HepG2 (cell line): Measurements from ENCODE around the gene TAB2. TPM values are rescaled to one million over a fixed set of nuclear protein-coding genes. Genes with fewer than 3 reads are reported as not detected.
A peak's percentile ranks its signal among the peaks of the same experiment; 100 is the strongest.

Experiments used
- ATAC-seq: fragments of 200-7000 bp; cut with Tn5 transposase; 3 replicates; pipeline ENCODE4 v1.9.1; 2020; ENCODE audit warnings: mild to moderate bottlenecking, moderate library complexity
- BruUV-seq: library from RNA; stranded (reverse); fragments of 400-500 nt; replicated peaks from 2 replicates; lab custom pipeline; 2021; lab: Mats Ljungman, UMichigan
- CTCF ChIA-PET: fragments of 300-600 bp; formaldehyde crosslinking; extraction: SDS; loops from one replicate; lab custom pipeline; 2021; ENCODE audit warnings: low total read pairs, inconsistent platforms, low intra/inter-chr PET ratio; lab: Yijun Ruan, JAX
- POLR2A ChIA-PET: fragments of 350-600 bp; sonication (Branson Sonifier 250); formaldehyde crosslinking; loops from one replicate; lab custom pipeline; 2020; ENCODE audit warnings: antibody characterized with exemption, inconsistent platforms; lab: Yijun Ruan, JAX
- DNase-seq: peaks from one replicate; pipeline ENCODE4 v3.0.0-alpha.2; 2015; ENCODE audit warnings: low spot score
- FAIRE-seq: peaks from 3 replicates; lab custom pipeline; 2011; peaks lifted over from hg19 to GRCh38; lab: Jason Lieb, UNC
- H2AFZ ChIP-seq: one replicate; pipeline ENCODE4 v1.6.1; 2011; ENCODE audit warnings: low read length, inconsistent platforms
- H3K27ac ChIP-seq: fragments of 300-600 bp; 3 replicates; pipeline ENCODE4 v1.8.0; 2011; ENCODE audit warnings: mixed run types, mild to moderate bottlenecking, mixed read lengths, low read length, inconsistent platforms; ENCODE audit not compliant: insufficient read depth; ENCODE audit errors: extremely low read length
- H3K27me3 ChIP-seq, 2 experiments: fragments of 200-600 bp in 1 of 2; 2 replicates in 1 of 2; 3 replicates in 1 of 2; pipeline versions ENCODE4 v1.6.0 to v1.8.0; 2011; ENCODE audit warnings: low read length in 2 of 2, mild to moderate bottlenecking in 2 of 2, moderate library complexity in 2 of 2, inconsistent platforms in 1 of 2; ENCODE audit not compliant: insufficient read depth in 2 of 2, control insufficient read depth in 1 of 2
- H3K36me3 ChIP-seq, 2 experiments: fragments of 200-600 bp in 1 of 2; replicated peaks in 1 of 2; 2 replicates in 1 of 2; 3 replicates in 1 of 2; pipeline versions ENCODE4 v1.5.1 to v1.8.0; 2011; ENCODE audit warnings: low read length in 2 of 2, inconsistent platforms in 1 of 2; ENCODE audit not compliant: insufficient read depth in 2 of 2, control insufficient read depth in 1 of 2
- H3K4me1 ChIP-seq: 2 replicates; pipeline ENCODE4 v1.5.1; 2012; ENCODE audit warnings: low read length, inconsistent platforms; ENCODE audit not compliant: insufficient read depth
- H3K4me2 ChIP-seq: 2 replicates; pipeline ENCODE4 v1.6.0; 2011; ENCODE audit warnings: low read depth, low read length, inconsistent platforms
- H3K4me3 ChIP-seq, 3 experiments: fragments of 200-600 bp in 1 of 3; sonication (generic), shearing (Covaris generic) in 1 of 3; replicated peaks in 1 of 3; 2 replicates each; pipeline ENCODE4 v1.5.1; 2011 to 2016; ENCODE audit warnings: low read length in 3 of 3, inconsistent platforms in 2 of 3, low read depth in 2 of 3, mild to moderate bottlenecking in 2 of 3, control low read depth in 1 of 3, mixed read lengths in 1 of 3; ENCODE audit not compliant: insufficient read depth in 1 of 3
- H3K79me2 ChIP-seq: one replicate; pipeline ENCODE4 v1.6.1; 2011; ENCODE audit warnings: low read length, inconsistent platforms; ENCODE audit not compliant: insufficient read depth
- H3K9ac ChIP-seq: 2 replicates; pipeline ENCODE4 v1.6.0; 2011; ENCODE audit warnings: mild to moderate bottlenecking, low read depth, low read length, inconsistent platforms; ENCODE audit not compliant: insufficient read depth
- H3K9me3 ChIP-seq: 2 replicates; pipeline ENCODE4 v1.5.1; 2012; ENCODE audit warnings: mild to moderate bottlenecking, low read length
- H4K20me1 ChIP-seq: 2 replicates; pipeline ENCODE4 v1.6.0; 2011; ENCODE audit warnings: inconsistent platforms, mild to moderate bottlenecking, low read length, moderate library complexity; ENCODE audit not compliant: insufficient read depth
- DZIP1 ChIP-seq: sonication (generic); formaldehyde crosslinking; IDR thresholded peaks from 2 replicates; pipeline ENCODE4 v1.5.0; 2020; ENCODE audit warnings: mild to moderate bottlenecking, missing genetic modification reagents
- FOSL1 ChIP-seq: sonication (generic); formaldehyde crosslinking; IDR thresholded peaks from 2 replicates; pipeline ENCODE4 v1.9.0; 2021; ENCODE audit warnings: missing genetic modification reagents, borderline replicate concordance
- ISL2 ChIP-seq: sonication (generic); formaldehyde crosslinking; IDR thresholded peaks from 2 replicates; pipeline ENCODE4 v1.5.0; 2020; ENCODE audit warnings: missing genetic modification reagents
- LRRFIP1 ChIP-seq: sonication (generic); formaldehyde crosslinking; conservative IDR thresholded peaks from 2 replicates; pipeline ENCODE4 v1.4.0; 2020; ENCODE audit warnings: missing genetic modification reagents
- RNF2 ChIP-seq: fragments of 450-650 bp; conservative IDR thresholded peaks from 2 replicates; pipeline ENCODE4 v1.6.1; 2016; ENCODE audit warnings: low read depth
- ZNF121 ChIP-seq: sonication (generic); formaldehyde crosslinking; IDR thresholded peaks from 2 replicates; pipeline ENCODE4 v1.5.0; 2020; ENCODE audit warnings: mild to moderate bottlenecking, missing genetic modification reagents
- WGBS: methylation state at CpG from one replicate; pipeline ENCODE4 v1.1.6; 2017; ENCODE audit warnings: low lambda C conversion rate; 5-methylcytosine and 5-hydroxymethylcytosine counted together
- in situ Hi-C: cut with HindIII; loops from 2 replicates; pipeline ENCODE4 v1.10.0; 2017; ENCODE audit warnings: low pct_unique_long_range_greater_than_20kb; ENCODE audit not compliant: extremely low pct_ligation_motif_present
- intact Hi-C: fragments of 100-400 bp; cut with micrococcal nuclease; formaldehyde crosslinking; loops from one replicate; pipeline ENCODE4 v1.10.0; 2022; ENCODE audit not compliant: unreplicated experiment
- polyA plus RNA-seq, 8 experiments: library from polyadenylated mRNA; depleted of rRNA in 3 of 8; stranded (reverse) in 7 of 8; unstranded in 1 of 8; fragments of >200 nt; fragmentation: Illumina TruSeq in 4 of 8; extraction: Trizol in 4 of 8; gene quantifications; 2 replicates each; pipeline versions ENCODE4 v1.2.1 to v1.2.3, GENCODE V29; 2011 to 2016; ENCODE audit warnings: low read depth in 4 of 8, missing spikeins in 1 of 8, mixed read lengths in 1 of 8; ENCODE audit not compliant: insufficient read depth in 1 of 8
- total RNA-seq, 5 experiments: library from RNA; depleted of rRNA; stranded (reverse); fragments of >200 nt; fragmentation: Illumina TruSeq; extraction: Trizol; gene quantifications; 2 replicates each; pipeline ENCODE4 v1.2.3, GENCODE V29; 2016; ENCODE audit warnings: low read depth in 1 of 5

TAB2 gene
- total and polyA plus RNA-seq, 2 of the 13 experiments (the other 11 are each of a cell fraction or from before 2014, with no cell fraction given): 23.7 to 50.2 TPM

GRCh38 chr6:149379977-149380376 lies 62.5 kb downstream of the TAB2 start:
- 97% methylated on average over 3 of the region's 3 CpGs for WGBS
- Histone ChIP-seq H3K27ac (no peak overlapping the region), H3K27me3 (no peaks in the 10 kb centered on the region), H3K4me3 (no peak overlapping the region), H3K4me2 (no peak overlapping the region), H3K9ac (no peak overlapping the region), H3K36me3 (peaks cover 21 to 42% of the 10 kb centered on the region in 2 experiments), H3K79me2 (no peaks in the 10 kb centered on the region), H2AFZ (no peak overlapping the region)
- intact Hi-C loops: no loop called here
- ATAC-seq: no peak
- no TSS peak for BruUV-seq
- CTCF ChIA-PET: no interaction called here
- TF ChIP-seq ZNF121 (CRISPR knock-in tag) (peak; percentile 85), ISL2 (CRISPR knock-in tag) (no peak)
- TF ChIP-seq, all 625 proteins: peak for 1
- in situ Hi-C loops: no loop called here
- POLR2A ChIA-PET: no interaction called here
- Histone ChIP-seq H4K20me1 (no peaks in the 10 kb centered on the region), H3K9me3 (no peaks in the 10 kb centered on the region), H3K4me1 (no peaks in the 10 kb centered on the region)
- no peak for DNase-seq
- FAIRE-seq: no peak

GRCh38 chr6:149380523-149380922 lies 63.0 kb downstream of the TAB2 start:
- Histone ChIP-seq H3K9me3 (no peaks in the 10 kb centered on the region), H3K4me1 (no peaks in the 10 kb centered on the region), H3K4me3 (no peak overlapping the region), H3K27ac (no peak overlapping the region), H3K36me3 (peaks cover 21 to 42% of the 10 kb centered on the region in 2 experiments), H3K4me2 (no peak overlapping the region), H3K9ac (no peak overlapping the region), H3K27me3 (no peaks in the 10 kb centered on the region), H2AFZ (no peak overlapping the region), H4K20me1 (no peaks in the 10 kb centered on the region), H3K79me2 (no peaks in the 10 kb centered on the region)
- in situ Hi-C loops: no loop called here
- ChIA-PET CTCF (no interaction called here), POLR2A (no interaction called here)
- BruUV-seq: no TSS peak
- ATAC-seq: no peak
- DNase-seq: no peak
- intact Hi-C loops: no loop called here
- FAIRE-seq: no peak
- TF ChIP-seq LRRFIP1 (no peak), RNF2 (no peak), DZIP1 (CRISPR knock-in tag) (no peak), FOSL1 (CRISPR knock-in tag) (no peak)
